NAMALWA (cell line): Measurements from ENCODE around the gene GRN.
"Not testable (repeated sequence)": the region's sequence is repeated elsewhere in the genome, so short reads cannot be mapped to it uniquely, and the experiment has no call there.

Experiments
- DNase-seq: peaks from one replicate; pipeline ENCODE4 v3.0.0-alpha.2; 2015; ENCODE audit warnings: low spot score

The GRN gene

DNA sequence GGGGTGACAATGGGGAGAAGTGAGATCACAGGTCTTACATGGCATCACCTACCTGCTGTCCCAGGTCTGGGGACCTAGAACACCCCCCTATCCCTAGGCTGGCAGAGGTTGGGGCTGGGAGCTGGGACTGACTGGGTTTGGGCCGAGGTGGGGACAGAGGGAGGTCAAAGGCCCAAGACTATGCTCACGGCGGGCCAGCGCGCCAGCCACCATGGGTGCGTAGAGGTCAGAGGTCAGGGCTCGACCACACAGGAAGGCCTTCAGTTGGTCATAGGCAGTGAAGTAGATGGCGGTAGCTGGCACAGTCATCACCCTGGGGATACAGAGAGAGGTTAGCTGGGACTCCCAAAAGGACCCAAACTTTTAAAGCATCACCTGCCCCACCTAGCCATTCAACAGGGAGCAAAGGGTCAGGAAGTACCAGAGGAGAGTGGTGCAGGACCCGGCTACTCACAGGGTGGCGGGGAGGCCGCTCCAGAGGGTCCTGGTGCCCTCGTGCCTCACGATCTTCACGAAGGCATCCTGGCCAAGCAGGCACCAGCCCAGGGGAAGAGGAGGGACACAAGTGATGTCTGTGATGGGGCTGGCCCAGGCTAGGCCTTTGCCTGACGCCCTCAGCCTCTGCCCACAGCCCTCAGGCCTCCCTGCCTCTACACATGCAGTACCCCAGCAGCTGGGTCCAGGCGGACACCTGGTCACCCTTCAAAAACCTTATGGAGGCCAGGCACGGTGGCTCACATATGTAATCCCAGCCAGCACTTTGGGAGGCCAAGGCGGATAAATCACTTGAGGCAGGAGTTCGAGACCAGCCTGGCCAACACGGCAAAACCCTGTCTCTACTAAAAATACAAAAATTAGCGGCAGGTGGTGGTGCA is 23.6 kb upstream of the GRN start:
- no peak for DNase-seq

DNA sequence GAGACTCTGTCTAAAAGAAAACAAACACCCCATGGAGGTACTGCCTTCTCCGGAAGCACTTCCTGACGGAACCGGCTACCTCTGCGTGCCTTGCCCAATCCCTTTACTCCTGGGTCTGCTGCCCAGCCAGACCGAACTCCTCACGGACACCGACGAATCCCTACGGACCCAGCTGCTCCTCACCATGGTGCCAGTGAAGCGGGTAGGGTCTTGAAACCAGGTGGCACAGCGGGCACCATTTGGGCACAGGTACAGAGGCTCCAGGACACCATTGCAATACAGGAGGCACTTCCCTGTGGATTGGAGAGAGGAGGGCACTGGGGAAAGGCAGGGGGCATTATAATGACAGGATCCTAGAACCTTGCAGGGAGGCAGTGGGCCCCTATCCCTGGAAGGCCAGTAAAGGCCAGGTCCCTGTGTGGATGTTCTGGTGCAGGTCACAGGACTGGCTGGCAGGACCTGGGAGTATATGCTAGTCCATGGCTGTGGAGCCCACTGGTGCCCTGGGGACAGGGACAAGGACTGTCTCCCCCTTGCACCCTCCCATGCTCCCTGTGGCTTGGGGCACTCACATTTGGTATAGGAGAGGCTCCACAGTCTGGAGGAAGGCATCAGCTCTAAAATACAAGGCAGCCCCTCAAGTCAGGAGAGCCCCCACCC is 22.7 kb upstream of the GRN start:
- DNase-seq: no peak

DNA sequence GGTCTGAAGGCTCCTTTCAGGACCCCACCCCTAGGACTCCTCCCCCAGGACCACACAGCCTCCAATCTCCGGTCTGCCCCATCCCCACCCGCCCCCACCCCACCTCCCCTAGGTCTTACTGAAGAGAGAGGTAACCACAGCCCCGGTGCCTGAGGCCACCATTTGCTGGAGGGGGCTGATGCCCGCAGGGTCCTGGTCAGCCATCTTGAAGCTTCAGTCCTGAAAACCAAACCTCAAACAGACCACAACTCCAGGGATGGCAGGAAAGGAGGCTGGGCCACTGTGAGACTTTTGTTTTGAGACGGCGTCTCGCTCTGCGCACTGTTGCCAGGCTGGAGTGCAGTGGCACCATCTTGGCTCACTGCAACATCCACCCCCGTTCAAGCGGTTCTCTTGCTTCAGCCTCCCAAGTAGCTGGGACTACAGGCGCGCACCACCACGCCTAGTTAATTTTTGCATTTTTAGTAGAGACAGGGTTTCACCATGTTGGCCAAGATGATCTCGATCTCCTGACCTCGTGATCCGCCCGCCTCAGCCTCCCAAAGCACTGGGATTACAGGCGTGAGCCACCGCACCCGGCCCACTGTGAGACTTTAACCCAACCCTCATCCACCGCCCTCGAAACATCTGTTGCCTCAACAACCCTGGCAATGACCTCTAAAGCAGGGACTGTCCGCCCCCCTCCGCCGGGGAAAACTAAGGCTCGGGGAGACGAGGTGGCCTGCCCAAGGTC is 21.6 kb upstream of the GRN start:
- no peak for DNase-seq

- DNase-seq: no peak
These were observed 21.0 kb upstream of the GRN start for GRCh38 chr17:44324092-44324570.

DNA sequence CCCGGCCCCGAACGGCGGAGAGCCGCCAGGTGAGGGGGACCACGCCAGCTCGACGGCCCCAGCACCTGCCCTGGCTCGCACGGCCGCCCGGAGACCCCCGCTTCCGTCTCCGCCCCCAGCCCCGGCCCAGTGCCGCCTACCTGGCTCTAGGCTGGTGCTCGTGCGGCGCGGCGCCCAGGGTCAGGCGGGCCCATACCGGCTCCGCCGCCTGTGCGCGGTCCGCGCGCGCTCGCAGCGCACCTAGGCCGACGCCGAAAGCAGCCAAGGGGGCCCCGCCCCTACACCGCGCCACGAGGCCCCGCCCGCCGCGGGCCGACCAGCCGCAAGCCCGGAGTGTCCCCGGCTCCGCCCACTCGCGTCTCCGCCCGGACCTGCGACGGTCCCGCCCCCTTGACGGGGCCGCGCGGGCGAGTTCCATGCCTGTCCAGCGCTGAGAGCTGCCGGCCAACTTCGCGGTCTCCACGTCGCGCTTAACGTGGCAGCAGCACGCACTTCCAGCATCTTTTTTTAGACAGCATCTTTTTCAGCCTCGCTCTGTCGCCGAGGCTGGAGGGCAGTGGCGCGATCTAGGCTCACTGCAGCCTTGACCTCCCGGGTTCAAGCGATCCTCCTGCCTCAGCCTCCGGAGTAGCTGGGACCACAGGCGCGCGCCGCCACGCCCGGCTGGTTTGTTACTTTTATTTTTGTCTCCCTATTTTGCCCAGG is 20.4 kb upstream of the GRN start, which contains the start of gene SLC25A39:
SLC25A39 (minus strand) TSS at position 253 of the 705 bp plus-strand sequence. CDS start 1,261 bp downstream, outside the sequence.
- peak; percentile 94 for DNase-seq

DNA sequence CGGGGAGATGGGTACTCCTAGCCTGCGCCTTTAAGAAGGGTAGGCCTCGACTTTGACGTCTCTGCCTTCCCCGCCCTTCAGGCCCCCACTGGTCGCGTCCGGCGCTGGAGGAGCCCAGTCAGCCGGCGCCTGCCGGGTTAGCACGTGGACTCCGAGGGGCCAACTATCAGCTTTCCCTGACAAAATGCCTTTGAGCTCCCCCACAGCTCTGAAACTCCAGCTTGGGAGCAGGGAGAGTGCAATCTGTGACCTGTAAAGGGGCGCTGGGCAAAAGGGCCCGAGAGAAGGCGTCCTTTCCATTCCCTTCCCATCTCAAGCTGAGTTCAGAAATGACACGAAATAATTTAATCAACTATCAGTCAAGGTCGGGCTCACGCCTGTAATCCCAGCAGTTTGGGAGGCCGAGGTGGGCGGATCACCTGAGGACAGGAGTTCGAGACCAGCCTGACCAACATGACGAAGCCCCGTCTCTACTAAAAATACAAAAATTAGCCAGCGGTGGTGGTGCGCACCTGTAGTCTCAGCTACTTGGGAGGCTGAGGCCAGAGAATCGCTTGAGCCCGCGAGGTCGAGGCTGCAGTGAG is 18.1 kb upstream of the GRN start:
- DNase-seq: peak; percentile 93

DNA sequence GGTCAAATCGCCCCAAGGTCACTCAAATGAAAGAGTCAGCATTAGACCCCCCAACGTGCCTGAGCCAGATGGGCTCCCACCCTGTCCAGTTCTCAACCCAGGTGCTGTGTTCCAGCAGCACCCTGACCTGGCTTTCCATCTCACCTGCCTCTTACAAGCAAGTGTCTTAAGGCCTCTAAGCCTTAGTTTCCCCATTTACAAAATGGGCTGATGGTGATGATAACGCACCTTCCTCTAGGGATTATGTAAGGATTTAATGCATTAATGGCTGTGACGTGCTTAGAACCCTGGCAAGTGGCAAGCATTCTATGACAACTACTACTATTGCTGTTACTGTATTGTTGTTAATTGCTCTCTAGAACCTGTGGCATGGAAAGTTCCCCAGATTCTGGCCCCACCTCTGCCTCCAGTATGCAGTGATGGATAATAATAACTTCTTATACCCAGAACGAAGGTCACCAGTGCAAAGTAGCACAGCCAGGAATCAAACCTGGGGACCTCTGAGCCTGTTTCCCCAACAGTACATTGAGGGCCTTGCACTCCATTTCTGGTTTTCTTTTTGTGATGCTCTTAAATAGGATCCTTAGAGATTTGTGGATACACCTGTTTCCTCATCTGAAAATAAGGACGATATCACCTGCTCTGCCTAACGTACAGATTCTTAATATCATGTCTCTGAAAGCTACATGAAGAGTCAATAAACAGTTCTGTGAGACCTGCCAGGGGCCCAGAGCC is 17.2 kb upstream of the GRN start:
- no peak for DNase-seq

- DNase-seq: not testable (repeated sequence)
These were observed 15.6 kb upstream of the GRN start for GRCh38 chr17:44329516-44329915.

GRCh38 chr17:44330263-44330662 is 14.8 kb upstream of the GRN start:
- not testable (repeated sequence) for DNase-seq

GRCh38 chr17:44331249-44331760 is 13.8 kb upstream of the GRN start:
- peak; percentile 93 for DNase-seq

GRCh38 chr17:44333371-44333770 is 11.7 kb upstream of the GRN start:
- DNase-seq: no peak

- DNase-seq: no peak
These were observed 10.8 kb upstream of the GRN start for GRCh38 chr17:44334315-44334714.

GRCh38 chr17:44334727-44335126 is 10.4 kb upstream of the GRN start:
- no peak for DNase-seq

DNA sequence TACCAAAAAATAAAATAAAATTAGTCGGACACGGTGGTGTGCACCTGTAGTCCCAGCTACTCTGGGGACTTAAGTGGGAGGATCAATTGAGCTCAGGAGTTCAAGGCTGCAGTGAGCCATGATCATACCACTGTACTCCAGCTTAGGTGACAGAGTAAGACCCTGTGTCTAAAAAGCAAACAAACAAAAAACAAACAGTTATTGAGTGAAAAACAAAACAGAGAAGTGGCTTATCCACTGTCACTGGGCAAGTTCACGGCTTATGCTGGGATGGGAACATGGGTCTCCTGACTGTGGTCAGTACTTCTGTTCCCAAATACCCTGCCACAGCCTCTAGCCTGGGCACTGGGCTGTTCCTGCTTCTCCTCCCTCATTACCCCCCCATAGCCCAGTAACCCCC is 9.5 kb upstream of the GRN start:
- DNase-seq: no peak

GRCh38 chr17:44335968-44336367 is 9.1 kb upstream of the GRN start:
- no peak for DNase-seq

- no peak for DNase-seq
These were observed 6.4 kb upstream of the GRN start for GRCh38 chr17:44338702-44339101.

DNA sequence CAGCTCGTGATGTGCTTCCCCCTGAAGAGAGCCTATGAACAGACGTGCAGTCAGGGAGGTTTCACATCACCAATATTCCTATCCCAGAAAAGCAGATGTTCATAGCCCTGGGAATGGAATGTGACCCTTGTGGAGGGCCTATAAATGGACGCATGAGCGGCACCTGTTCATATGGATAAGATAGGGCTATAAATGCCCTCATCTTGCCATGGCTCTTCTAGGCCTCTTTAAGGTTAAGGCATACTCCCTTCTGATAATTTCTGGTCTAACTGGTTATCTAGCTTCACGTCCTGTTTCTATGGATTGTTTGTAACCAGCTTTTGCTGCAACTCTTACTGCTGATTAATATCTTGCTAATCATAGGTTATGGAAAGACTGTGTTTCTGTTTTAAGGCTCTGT is 4.5 kb upstream of the GRN start:
- not testable (repeated sequence) for DNase-seq

GRCh38 chr17:44343510-44344209 is 1.4 kb upstream of the GRN start:
- no peak for DNase-seq

- peak; percentile 82 for DNase-seq
These were observed 438 bp downstream of the GRN start for GRCh38 chr17:44345454-44346026.
